Activated T-helper 17 cell treated with anti-CD3 and anti-CD28 coated beads, Interleukin-2, amount 50 U/mL, for 72 hours (primary cell): Measurements from ENCODE around the gene CYP26B1. TPM values are rescaled to one million over a fixed set of nuclear protein-coding genes. Genes with fewer than 3 reads are reported as not detected.

Experiments
- ATAC-seq: fragments of 150-1000 bp; cut with Tn5 transposase; replicated peaks from 2 replicates; pipeline ENCODE4 v1.10.0; 2021; ENCODE audit warnings: mild to moderate bottlenecking, moderate library complexity
- H3K27ac Mint-ChIP-seq: one replicate; pipeline ENCODE4 v1.8.0; 2022; ENCODE audit warnings: mixed read lengths
- H3K27me3 Mint-ChIP-seq: one replicate; pipeline ENCODE4 v1.8.0; 2022; ENCODE audit warnings: mixed read lengths
- H3K36me3 Mint-ChIP-seq: one replicate; pipeline ENCODE4 v1.8.0; 2022; ENCODE audit warnings: low read depth, mild to moderate bottlenecking, mixed read lengths
- H3K4me1 Mint-ChIP-seq: one replicate; pipeline ENCODE4 v1.8.0; 2022; ENCODE audit warnings: mixed read lengths
- H3K4me3 Mint-ChIP-seq: one replicate; pipeline ENCODE4 v1.8.0; 2022; ENCODE audit warnings: mild to moderate bottlenecking, mixed read lengths
- H3K9me3 Mint-ChIP-seq: one replicate; pipeline ENCODE4 v1.8.0; 2022; ENCODE audit warnings: mixed read lengths
- total RNA-seq, 2 donors: library from RNA; stranded (reverse); gene quantifications; one replicate each; pipeline ENCODE4 v1.2.3, GENCODE V29; 2022

CYP26B1 gene
- total RNA-seq: under 1 TPM in 1 of 2 donors, not detected in 1; 0.05 TPM

GRCh38 chr2:72147303-72147971 is at the start of gene CYP26B1:
Gene CYP26B1 (minus strand): TSS chr2:72147862. CDS start chr2:72147834, 28 bp downstream.
- H3K4me1 Mint-ChIP-seq: peaks cover 31% of the 10 kb centered on the region
- peaks cover 60% of the 10 kb centered on the region for H3K27me3 Mint-ChIP-seq
- ATAC-seq: no peak
- peak within 1 kb of the TSS; percentile 76 for H3K4me3 Mint-ChIP-seq
- no peaks in the 10 kb centered on the region for H3K9me3 Mint-ChIP-seq
- H3K36me3 Mint-ChIP-seq: peaks cover 18% of the 10 kb centered on the region
- no peak within 1 kb of the TSS for H3K27ac Mint-ChIP-seq

- H3K4me1 Mint-ChIP-seq: no peaks in the 10 kb centered on the region
- H3K9me3 Mint-ChIP-seq: no peaks in the 10 kb centered on the region
- ATAC-seq: no peak
- no peak overlapping the region for H3K27ac Mint-ChIP-seq
- no peaks in the 10 kb centered on the region for H3K27me3 Mint-ChIP-seq
- no peak overlapping the region for H3K4me3 Mint-ChIP-seq
- no peaks in the 10 kb centered on the region for H3K36me3 Mint-ChIP-seq
Measured at GRCh38 chr2:72193723-72194122, 46.1 kb upstream of the CYP26B1 start.

- H3K4me3 Mint-ChIP-seq: no peak overlapping the region
- H3K36me3 Mint-ChIP-seq: no peaks in the 10 kb centered on the region
- no peaks in the 10 kb centered on the region for H3K4me1 Mint-ChIP-seq
- H3K9me3 Mint-ChIP-seq: no peaks in the 10 kb centered on the region
- ATAC-seq: no peak
- no peak overlapping the region for H3K27ac Mint-ChIP-seq
- H3K27me3 Mint-ChIP-seq: no peaks in the 10 kb centered on the region
Measured at GRCh38 chr2:72191441-72191840, 43.8 kb upstream of the CYP26B1 start.

- Mint-ChIP-seq H3K27me3 (no peaks in the 10 kb centered on the region), H3K4me3 (no peak overlapping the region), H3K27ac (no peak overlapping the region), H3K9me3 (no peaks in the 10 kb centered on the region), H3K4me1 (no peaks in the 10 kb centered on the region), H3K36me3 (no peaks in the 10 kb centered on the region)
- no peak for ATAC-seq
Measured at GRCh38 chr2:72185206-72185605, 37.5 kb upstream of the CYP26B1 start.

GRCh38 chr2:72183466-72183865 is 35.8 kb upstream of the CYP26B1 start:
- no peaks in the 10 kb centered on the region for H3K4me1 Mint-ChIP-seq
- H3K27me3 Mint-ChIP-seq: no peaks in the 10 kb centered on the region
- H3K9me3 Mint-ChIP-seq: no peaks in the 10 kb centered on the region
- no peak overlapping the region for H3K4me3 Mint-ChIP-seq
- no peak for ATAC-seq
- H3K36me3 Mint-ChIP-seq: peaks cover 12% of the 10 kb centered on the region
- H3K27ac Mint-ChIP-seq: no peak overlapping the region

- H3K4me1 Mint-ChIP-seq: no peaks in the 10 kb centered on the region
- H3K36me3 Mint-ChIP-seq: peaks cover 16% of the 10 kb centered on the region
- no peaks in the 10 kb centered on the region for H3K27me3 Mint-ChIP-seq
- no peak overlapping the region for H3K27ac Mint-ChIP-seq
- H3K9me3 Mint-ChIP-seq: no peaks in the 10 kb centered on the region
- ATAC-seq: no peak
- no peak overlapping the region for H3K4me3 Mint-ChIP-seq
Measured at GRCh38 chr2:72183016-72183415, 35.4 kb upstream of the CYP26B1 start.

GRCh38 chr2:72182547-72182946 is 34.9 kb upstream of the CYP26B1 start:
- H3K4me3 Mint-ChIP-seq: no peak overlapping the region
- no peaks in the 10 kb centered on the region for H3K9me3 Mint-ChIP-seq
- no peak for ATAC-seq
- H3K4me1 Mint-ChIP-seq: no peaks in the 10 kb centered on the region
- H3K27ac Mint-ChIP-seq: no peak overlapping the region
- peaks cover 19% of the 10 kb centered on the region for H3K36me3 Mint-ChIP-seq
- no peaks in the 10 kb centered on the region for H3K27me3 Mint-ChIP-seq

GRCh38 chr2:72181616-72182015 is 34.0 kb upstream of the CYP26B1 start:
- no peaks in the 10 kb centered on the region for H3K4me1 Mint-ChIP-seq
- no peaks in the 10 kb centered on the region for H3K9me3 Mint-ChIP-seq
- no peak overlapping the region for H3K4me3 Mint-ChIP-seq
- no peaks in the 10 kb centered on the region for H3K27me3 Mint-ChIP-seq
- no peak overlapping the region for H3K27ac Mint-ChIP-seq
- no peak for ATAC-seq
- peaks cover 19% of the 10 kb centered on the region for H3K36me3 Mint-ChIP-seq

- no peak overlapping the region for H3K27ac Mint-ChIP-seq
- no peaks in the 10 kb centered on the region for H3K4me1 Mint-ChIP-seq
- peaks cover 25% of the 10 kb centered on the region for H3K36me3 Mint-ChIP-seq
- H3K9me3 Mint-ChIP-seq: no peaks in the 10 kb centered on the region
- no peak for ATAC-seq
- H3K4me3 Mint-ChIP-seq: no peak overlapping the region
- no peaks in the 10 kb centered on the region for H3K27me3 Mint-ChIP-seq
Measured at GRCh38 chr2:72180351-72180750, 32.7 kb upstream of the CYP26B1 start.

- Mint-ChIP-seq H3K9me3 (no peaks in the 10 kb centered on the region), H3K27ac (no peak overlapping the region), H3K4me1 (no peaks in the 10 kb centered on the region), H3K27me3 (no peaks in the 10 kb centered on the region), H3K4me3 (no peak overlapping the region), H3K36me3 (peaks cover 25% of the 10 kb centered on the region)
- no peak for ATAC-seq
Measured at GRCh38 chr2:72178551-72178950, 30.9 kb upstream of the CYP26B1 start.

- Mint-ChIP-seq H3K27me3 (no peaks in the 10 kb centered on the region), H3K36me3 (peaks cover 25% of the 10 kb centered on the region), H3K4me3 (no peak overlapping the region), H3K4me1 (no peaks in the 10 kb centered on the region), H3K9me3 (no peaks in the 10 kb centered on the region), H3K27ac (no peak overlapping the region)
- ATAC-seq: no peak
Measured at GRCh38 chr2:72176281-72176680, 28.6 kb upstream of the CYP26B1 start.

GRCh38 chr2:72175636-72176035 is 28.0 kb upstream of the CYP26B1 start:
- Mint-ChIP-seq H3K9me3 (no peaks in the 10 kb centered on the region), H3K27ac (no peak overlapping the region), H3K4me3 (no peak overlapping the region), H3K4me1 (no peaks in the 10 kb centered on the region), H3K36me3 (peaks cover 25% of the 10 kb centered on the region), H3K27me3 (no peaks in the 10 kb centered on the region)
- ATAC-seq: no peak

GRCh38 chr2:72173640-72174321 is 26.1 kb upstream of the CYP26B1 start:
- H3K4me3 Mint-ChIP-seq: no peak overlapping the region
- no peaks in the 10 kb centered on the region for H3K9me3 Mint-ChIP-seq
- ATAC-seq: peak; percentile 26
- H3K36me3 Mint-ChIP-seq: peaks cover 17% of the 10 kb centered on the region
- H3K27ac Mint-ChIP-seq: no peak overlapping the region
- no peaks in the 10 kb centered on the region for H3K4me1 Mint-ChIP-seq
- H3K27me3 Mint-ChIP-seq: peaks cover 3% of the 10 kb centered on the region

GRCh38 chr2:72172478-72172877 is 24.8 kb upstream of the CYP26B1 start:
- no peaks in the 10 kb centered on the region for H3K9me3 Mint-ChIP-seq

GRCh38 chr2:72166279-72166678 is 18.6 kb upstream of the CYP26B1 start:
- Mint-ChIP-seq H3K27ac (no peak overlapping the region), H3K36me3 (no peaks in the 10 kb centered on the region), H3K4me1 (no peaks in the 10 kb centered on the region), H3K9me3 (no peaks in the 10 kb centered on the region), H3K27me3 (peaks cover 19% of the 10 kb centered on the region), H3K4me3 (no peak overlapping the region)
- ATAC-seq: no peak

More at GRCh38 chr2:72172478-72172877, 24.8 kb upstream of the CYP26B1 start:
- Mint-ChIP-seq H3K27me3 (peaks cover 3% of the 10 kb centered on the region), H3K36me3 (peaks cover 6% of the 10 kb centered on the region), H3K4me3 (no peak overlapping the region), H3K4me1 (no peaks in the 10 kb centered on the region), H3K27ac (no peak overlapping the region)
- peak; percentile 56 for ATAC-seq
